ENCODE measurements around the gene NXPE2. TPM values are rescaled to one million over a fixed set of nuclear protein-coding genes. Genes with fewer than 3 reads are reported as not detected.

NXPE2 gene
- total RNA-seq, 1 experiment from 2014 or later = 0.11 TPM

- H3K36me3 Mint-ChIP-seq (ENCODE audit: insufficient read depth in 1 of 3, low read depth in 3 of 3) = peaks cover 0 to 4% (median 0%) of the 10 kb centered on the region in 3 experiments; a peak in 1 of 7 replicates
- no peak overlapping the region for H2BK120ac ChIP-seq (ENCODE audit: low read depth, low read length, poor library complexity, severe bottlenecking)
Measured at GRCh38 chr11:114666760-114667159, 11.6 kb upstream of the NXPE2 start.

More at GRCh38 chr11:114666760-114667159, 11.6 kb upstream of the NXPE2 start:
- Histone ChIP-seq H2BK20ac (ENCODE audit: low read depth, low read length, poor library complexity, severe bottlenecking) (no peak overlapping the region), H2AK5ac (ENCODE audit: insufficient read length, low read length) (no peak overlapping the region), H4K5ac (ENCODE audit: insufficient read length, low read depth, low read length) (no peak overlapping the region), H3K79me2 (ENCODE audit: insufficient read depth, low read length) (no peaks in the 10 kb centered on the region), H3K4ac (ENCODE audit: low read depth, low read length) (no peak overlapping the region), H3K9ac (ENCODE audit: extremely low read depth, insufficient read length, low read length) (no peak overlapping the region), H3K14ac (ENCODE audit: insufficient read depth, low read length) (no peak overlapping the region), H2BK12ac (ENCODE audit: insufficient read length, low read depth, low read length) (no peak overlapping the region), H3T11ph (ENCODE audit: low read length) (no peak overlapping the region), H2BK5ac (ENCODE audit: insufficient read length, low read length) (no peak overlapping the region), H3K23ac (ENCODE audit: insufficient read length, low read depth, low read length) (no peak overlapping the region), H3K79me1 (ENCODE audit: insufficient read depth, low read depth, low read length, poor library complexity, severe bottlenecking) (no peaks in the 10 kb centered on the region), H3K56ac (ENCODE audit: insufficient read length, low read depth, low read length) (no peak overlapping the region), H3K4me2 (ENCODE audit: insufficient read depth, insufficient read length, low read length) (no peak overlapping the region), H4K8ac (replicated peaks; ENCODE audit: insufficient read length, low read depth, low read length) (no peak overlapping the region), H2AFZ (ENCODE audit: low read length) (no peak overlapping the region), H3K27me3 (ENCODE audit: insufficient read depth, low read length) (no peaks in the 10 kb centered on the region), H3K4me1 (ENCODE audit: insufficient read depth, low read length) (no peaks in the 10 kb centered on the region), H3K9me3 (ENCODE audit: control insufficient read depth, low read depth, low read length) (no peaks in the 10 kb centered on the region), H3K18ac (ENCODE audit: insufficient read length, low read depth, low read length) (no peak overlapping the region), H2BK15ac (ENCODE audit: low read depth, low read length) (no peak overlapping the region), H3K23me2 (ENCODE audit: insufficient read length, low read depth, low read length, poor library complexity, severe bottlenecking) (no peaks in the 10 kb centered on the region), H4K20me1 (ENCODE audit: control insufficient read depth, insufficient read depth, insufficient read length) (no peaks in the 10 kb centered on the region), H3K27ac (ENCODE audit: insufficient read length, low read depth, low read length) (no peak overlapping the region), H4K91ac (ENCODE audit: insufficient read length, low read depth, low read length) (no peak overlapping the region)
- Mint-ChIP-seq H3K4me3 (no peak overlapping the region), H3K27me3 (ENCODE audit: low read depth) (no peaks in the 10 kb centered on the region; the same call in 1 of the 2 replicates), H3K9me3 (peaks cover 10% of the 10 kb centered on the region in 2 experiments; a peak in 4 of 5 replicates), H3K4me1 (no peaks in the 10 kb centered on the region), H3K27ac (no peak overlapping the region)
- no CpG with 5 or more reads among the region's 2 CpGs for WGBS (ENCODE audit: extremely low coverage, insufficient read length, low lambda C conversion rate)
- no peak for DNase-seq
- no peak for TF ChIP-seq CTCF (conservative IDR thresholded peaks at IDR 0.05)

Data from H9 (cell line).